IPS-15b (cell line): ENCODE results near the gene PTPRCAP.

Source experiments
- H3K27me3 ChIP-seq: one replicate; pipeline ENCODE4 v1.6.1; 2013; ENCODE audit warnings: low read length; ENCODE audit not compliant: control insufficient read depth, insufficient read depth
- H3K36me3 ChIP-seq: one replicate; pipeline ENCODE4 v1.6.1; 2013; ENCODE audit warnings: low read length; ENCODE audit not compliant: control insufficient read depth, insufficient read depth
- H3K4me1 ChIP-seq: one replicate; pipeline ENCODE4 v1.6.1; 2013; ENCODE audit warnings: mild to moderate bottlenecking, low read length; ENCODE audit not compliant: control insufficient read depth, insufficient read depth
- H3K4me3 ChIP-seq: one replicate; pipeline ENCODE4 v1.5.1; 2013; ENCODE audit warnings: low read depth, low read length
- H3K9ac ChIP-seq: one replicate; pipeline ENCODE4 v1.6.1; 2013; ENCODE audit warnings: low read depth, mild to moderate bottlenecking, low read length
- H3K9me3 ChIP-seq: one replicate; pipeline ENCODE4 v1.6.1; 2013; ENCODE audit warnings: mild to moderate bottlenecking, low read length; ENCODE audit not compliant: control insufficient read depth, insufficient read depth

PTPRCAP gene

DNA sequence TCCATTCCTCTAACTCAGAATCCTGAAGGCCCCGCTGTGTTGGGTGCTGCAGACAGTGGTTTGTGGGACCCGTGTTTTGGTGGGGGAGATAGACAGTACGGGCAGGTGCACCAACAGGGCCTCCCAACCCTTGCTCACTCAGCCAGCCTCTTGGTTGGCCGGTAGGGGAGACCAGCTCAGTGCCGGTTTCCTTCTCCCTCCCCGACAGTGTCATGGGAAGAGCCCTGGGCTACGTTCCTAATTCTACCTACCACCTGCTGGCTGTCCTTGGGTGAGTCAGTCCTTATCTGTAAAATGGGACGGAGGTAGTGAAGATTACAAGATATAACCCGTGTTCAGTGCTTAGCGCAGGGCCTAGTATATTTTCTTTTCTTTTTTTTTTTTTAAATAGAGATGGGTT is 25.7 kb upstream of the PTPRCAP start:
- Histone ChIP-seq H3K4me1 (no peaks in the 10 kb centered on the region), H3K27me3 (no peaks in the 10 kb centered on the region), H3K9me3 (no peaks in the 10 kb centered on the region), H3K9ac (no peak overlapping the region), H3K36me3 (no peaks in the 10 kb centered on the region), H3K4me3 (no peak overlapping the region)

GRCh38 chr11:67458266-67458665 is 20.8 kb upstream of the PTPRCAP start:
- no peak overlapping the region for H3K4me3 ChIP-seq
- no peak overlapping the region for H3K9ac ChIP-seq
- H3K27me3 ChIP-seq, result no peaks in the 10 kb centered on the region
- no peaks in the 10 kb centered on the region for H3K9me3 ChIP-seq
- H3K4me1 ChIP-seq, result no peaks in the 10 kb centered on the region
- H3K36me3 ChIP-seq, result no peaks in the 10 kb centered on the region

DNA sequence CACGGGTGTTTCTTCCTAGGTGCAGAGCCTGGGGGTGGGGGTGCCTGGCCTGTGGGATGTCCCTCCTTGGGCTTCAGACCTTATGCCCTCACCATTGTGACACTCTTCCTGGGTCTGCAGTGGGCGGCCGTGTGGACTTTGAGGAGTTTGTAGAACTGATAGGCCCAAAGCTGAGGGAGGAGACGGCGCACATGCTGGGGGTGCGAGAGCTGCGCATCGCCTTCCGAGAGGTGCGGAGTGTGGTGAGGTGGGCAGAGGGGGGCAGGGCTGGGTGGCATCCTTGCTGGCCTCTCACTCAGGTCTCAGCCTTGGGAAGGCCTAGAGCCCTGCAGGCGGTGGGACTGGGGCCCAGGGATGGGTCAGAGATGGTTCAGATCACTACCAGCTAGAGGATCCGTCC is 20.0 kb upstream of the PTPRCAP start:
- H3K4me1 ChIP-seq, result no peaks in the 10 kb centered on the region
- H3K27me3 ChIP-seq, result no peaks in the 10 kb centered on the region
- H3K4me3 ChIP-seq, result no peak overlapping the region
- no peak overlapping the region for H3K9ac ChIP-seq
- no peaks in the 10 kb centered on the region for H3K36me3 ChIP-seq
- H3K9me3 ChIP-seq, result no peaks in the 10 kb centered on the region

DNA sequence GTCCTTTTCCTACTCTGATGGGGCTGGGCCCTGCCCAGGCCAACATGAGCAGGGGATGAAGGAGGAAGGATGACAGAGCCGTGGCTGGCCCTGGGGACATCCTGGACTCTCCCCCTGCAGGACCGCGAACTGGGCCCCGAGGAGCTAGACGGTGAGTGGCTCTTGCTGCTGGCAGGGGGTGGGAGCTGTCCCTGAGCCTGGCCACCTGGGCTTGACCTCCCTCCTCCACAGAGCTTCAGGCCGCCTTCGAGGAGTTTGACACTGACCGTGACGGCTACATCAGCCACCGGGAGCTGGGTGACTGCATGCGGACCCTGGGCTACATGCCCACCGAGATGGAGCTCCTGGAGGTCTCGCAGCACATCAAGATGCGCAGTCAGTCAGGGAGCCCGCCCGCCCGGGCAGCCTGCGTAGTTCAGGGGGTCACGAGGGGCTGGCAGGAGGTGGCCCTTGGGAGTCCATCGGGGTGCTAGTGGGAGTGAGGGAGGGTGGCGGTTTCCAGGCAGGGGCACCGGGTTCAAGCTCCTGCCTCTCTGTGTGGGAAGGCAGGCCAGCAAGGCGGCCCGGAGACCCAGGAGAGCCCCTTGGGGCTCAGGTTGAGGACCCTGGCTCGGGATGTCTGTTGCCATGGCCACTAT is 18.7 kb upstream of the PTPRCAP start:
- H3K36me3 ChIP-seq, result no peaks in the 10 kb centered on the region
- H3K4me3 ChIP-seq, result no peak overlapping the region
- no peaks in the 10 kb centered on the region for H3K9me3 ChIP-seq
- no peaks in the 10 kb centered on the region for H3K4me1 ChIP-seq
- H3K27me3 ChIP-seq, result no peaks in the 10 kb centered on the region
- H3K9ac ChIP-seq, result no peak overlapping the region

GRCh38 chr11:67455054-67455453 is 17.6 kb upstream of the PTPRCAP start, which contains the start of gene CABP4:
Gene CABP4, plus strand, starts transcription at chr11:67455354. Its CDS starts 70 bp downstream, at chr11:67455424.
- Histone ChIP-seq H3K9me3 (no peaks in the 10 kb centered on the region), H3K4me3 (no peak within 1 kb of the TSS), H3K9ac (no peak within 1 kb of the TSS), H3K36me3 (no peaks in the 10 kb centered on the region), H3K27me3 (no peaks in the 10 kb centered on the region), H3K4me1 (no peaks in the 10 kb centered on the region)

GRCh38 chr11:67453816-67454732 is 16.6 kb upstream of the PTPRCAP start:
- no peaks in the 10 kb centered on the region for H3K4me1 ChIP-seq
- no peak overlapping the region for H3K4me3 ChIP-seq
- H3K36me3 ChIP-seq, result no peaks in the 10 kb centered on the region
- H3K27me3 ChIP-seq, result no peaks in the 10 kb centered on the region
- no peak overlapping the region for H3K9ac ChIP-seq
- H3K9me3 ChIP-seq, result no peaks in the 10 kb centered on the region

DNA sequence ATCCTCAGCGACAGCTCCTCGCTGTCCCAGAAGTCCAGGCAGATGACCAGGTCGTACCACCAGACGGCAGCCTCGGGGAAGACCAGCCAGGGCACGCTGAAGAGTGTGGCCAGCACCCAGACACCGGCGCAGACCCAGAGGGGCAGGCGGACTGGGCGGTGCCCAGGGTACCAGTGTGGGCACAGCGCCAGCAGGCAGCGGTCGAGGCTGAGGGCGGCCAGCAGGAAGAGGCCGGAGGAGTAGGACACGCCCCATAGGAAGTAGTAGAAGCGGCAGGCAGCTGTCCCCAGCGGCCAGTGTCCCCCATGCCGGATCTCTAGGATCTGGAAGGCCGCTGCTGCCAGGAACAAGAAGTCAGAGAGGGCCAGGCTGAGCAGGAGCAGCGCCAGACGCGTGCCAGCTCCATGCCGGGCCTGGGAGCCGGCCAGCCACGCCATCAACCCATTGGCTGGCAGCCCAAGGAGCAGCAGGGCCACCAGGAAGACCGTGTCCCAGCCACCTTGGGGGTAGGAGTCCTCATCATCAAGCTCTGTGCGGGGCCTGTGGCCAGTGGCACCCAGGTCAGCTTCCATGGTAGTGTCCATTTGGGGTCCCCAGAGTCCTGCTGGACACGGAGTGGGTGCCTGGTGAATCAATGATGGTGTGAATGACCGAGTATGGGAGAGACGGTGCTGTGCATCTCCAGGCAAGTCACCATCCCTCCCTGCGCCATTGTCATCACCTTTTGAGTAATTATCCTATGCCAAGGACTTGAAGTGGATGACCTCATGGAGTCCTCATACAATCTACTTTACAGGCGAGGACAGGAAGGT is 14.9 kb upstream of the PTPRCAP start, which contains the start of gene GPR152:
TSS of gene GPR152 (minus strand) at position 589 of the 812 bp plus-strand sequence. CDS start at position 584, 5 bp downstream.
- Histone ChIP-seq H3K4me1 (no peaks in the 10 kb centered on the region), H3K9me3 (no peaks in the 10 kb centered on the region), H3K36me3 (no peaks in the 10 kb centered on the region), H3K4me3 (no peak within 1 kb of the TSS), H3K9ac (no peak within 1 kb of the TSS), H3K27me3 (no peaks in the 10 kb centered on the region)

DNA sequence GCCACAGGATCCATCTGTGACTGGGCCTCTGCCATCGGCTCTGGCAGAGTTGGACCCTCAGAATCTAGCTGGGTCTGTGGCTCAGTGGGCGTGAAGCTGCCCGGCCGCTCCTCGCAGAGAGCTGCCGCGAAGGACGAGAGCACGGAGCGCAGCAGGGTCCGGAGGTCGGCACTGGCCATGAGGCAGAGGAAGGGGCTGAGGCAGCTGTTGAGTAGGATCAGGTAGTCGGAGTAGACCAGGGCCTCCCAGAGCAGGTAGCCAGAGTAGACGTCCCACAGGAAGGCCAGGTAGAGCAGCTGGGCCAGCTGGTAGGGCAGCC is 14.1 kb upstream of the PTPRCAP start:
- Histone ChIP-seq H3K36me3 (no peaks in the 10 kb centered on the region), H3K4me1 (no peaks in the 10 kb centered on the region), H3K9ac (no peak overlapping the region), H3K9me3 (no peaks in the 10 kb centered on the region), H3K4me3 (no peak overlapping the region), H3K27me3 (no peaks in the 10 kb centered on the region)

GRCh38 chr11:67450796-67451657 is 13.5 kb upstream of the PTPRCAP start:
- Histone ChIP-seq H3K9ac (no peak overlapping the region), H3K9me3 (no peaks in the 10 kb centered on the region), H3K36me3 (no peaks in the 10 kb centered on the region), H3K4me1 (no peaks in the 10 kb centered on the region), H3K4me3 (no peak overlapping the region), H3K27me3 (no peaks in the 10 kb centered on the region)

DNA sequence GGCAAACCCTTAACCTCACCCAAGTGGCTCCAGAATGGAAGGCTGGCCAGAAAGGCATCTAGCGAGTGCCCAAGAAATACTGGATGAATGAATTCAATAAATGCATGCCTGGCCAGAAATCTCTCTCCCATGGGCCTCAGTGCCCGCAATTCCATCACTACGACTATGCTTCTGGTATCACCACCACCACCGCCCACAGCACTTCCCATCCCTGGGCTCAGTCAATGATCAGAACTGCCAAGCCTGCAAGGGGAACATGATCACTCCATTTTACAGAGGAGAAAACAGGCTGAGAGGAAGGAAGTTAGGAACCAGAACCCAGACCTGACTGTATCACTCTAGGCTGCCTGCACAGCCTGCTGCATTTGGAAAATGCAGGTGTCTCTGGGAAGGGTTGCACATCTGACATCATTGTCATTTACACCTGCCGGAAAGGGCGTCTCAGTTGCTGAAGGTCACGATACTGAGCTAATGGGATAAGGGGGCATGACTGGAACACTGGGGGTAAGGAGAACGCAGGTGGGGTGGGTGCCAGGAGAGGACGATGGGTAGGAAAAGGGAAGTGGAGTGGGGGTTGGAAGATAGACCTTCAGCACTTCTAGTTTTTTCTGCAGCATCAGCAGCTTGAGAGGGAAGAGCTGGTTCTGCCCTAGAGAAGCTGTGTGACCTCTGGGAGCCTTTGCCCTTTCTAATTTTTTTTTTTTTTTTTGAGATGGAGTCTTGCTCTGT is 11.8 kb upstream of the PTPRCAP start:
- Histone ChIP-seq H3K4me3 (no peak overlapping the region), H3K9me3 (no peaks in the 10 kb centered on the region)

More for the DNA sequence above, 11.8 kb upstream of the PTPRCAP start:
- no peaks in the 10 kb centered on the region for H3K36me3 ChIP-seq
- no peaks in the 10 kb centered on the region for H3K27me3 ChIP-seq
- H3K9ac ChIP-seq, result no peak overlapping the region
- H3K4me1 ChIP-seq, result no peaks in the 10 kb centered on the region
